Aorta (tissue), 5 donors: ENCODE results near the gene SLC39A11. TPM values are rescaled to one million over a fixed set of nuclear protein-coding genes. Genes with fewer than 3 reads are reported as not detected.

ENCODE experiments used
- ATAC-seq: fragments of 200-7000 bp; cut with Tn5 transposase; one replicate; pipeline ENCODE4 v1.9.1; 2022; ENCODE audit warnings: moderate library complexity; ENCODE audit not compliant: low FRiP score
- DNase-seq, 2 donors: peaks; one replicate each; pipeline ENCODE4 v3.0.0-alpha.2; 2020
- H3K27ac ChIP-seq, 2 donors: one replicate each; pipeline ENCODE4 v1.5.1; 2013; ENCODE audit warnings: low read length in 2 of 2, mild to moderate bottlenecking in 2 of 2, moderate library complexity in 2 of 2, control low read depth in 1 of 2, inconsistent platforms in 1 of 2, low read depth in 1 of 2
- H3K27me3 ChIP-seq, 2 donors: one replicate each; pipeline ENCODE4 v1.6.1; 2013; ENCODE audit warnings: control low read depth in 1 of 2, low read length in 1 of 2, mild to moderate bottlenecking in 1 of 2, moderate library complexity in 1 of 2; ENCODE audit not compliant: insufficient read depth in 2 of 2, control insufficient read depth in 1 of 2
- H3K36me3 ChIP-seq, 2 donors: one replicate each; pipeline ENCODE4 v1.6.1; 2013; ENCODE audit warnings: control low read depth in 1 of 2, low read length in 1 of 2, mild to moderate bottlenecking in 1 of 2; ENCODE audit not compliant: insufficient read depth in 2 of 2, control insufficient read depth in 1 of 2
- H3K4me1 ChIP-seq, 2 donors: one replicate each; pipeline ENCODE4 v1.6.1; 2013; ENCODE audit warnings: low read length in 2 of 2, control low read depth in 1 of 2, mild to moderate bottlenecking in 1 of 2, moderate library complexity in 1 of 2; ENCODE audit not compliant: insufficient read depth in 2 of 2, control insufficient read depth in 1 of 2
- H3K4me3 ChIP-seq, 2 donors: one replicate each; pipeline ENCODE4 v1.5.1; 2013; ENCODE audit warnings: low read length in 2 of 2, control low read depth in 1 of 2, mild to moderate bottlenecking in 1 of 2
- H3K9me3 ChIP-seq: one replicate; pipeline ENCODE4 v1.6.1; 2013; ENCODE audit warnings: mild to moderate bottlenecking, low read length; ENCODE audit not compliant: control insufficient read depth
- WGBS, 2 donors: extraction: QIAGEN DNeasy Blood & Tissue Kit; methylation state at CpG; one replicate each; pipeline ENCODE4 v1.1.7; 2013; 5-methylcytosine and 5-hydroxymethylcytosine counted together
- intact Hi-C, 2 donors: fragments of 100-400 bp; cut with DNase I; formaldehyde crosslinking; loops; one replicate each; pipeline versions ENCODE4 v1.14.2 to v1.15.0; 2022
- polyA plus RNA-seq, 2 donors: library from polyadenylated mRNA; stranded (reverse); fragments of 200-250 nt; gene quantifications; one replicate each; pipeline ENCODE4 v1.2.3, GENCODE V29; 2013
- total RNA-seq, 2 donors: library from RNA; stranded (reverse); fragmentation: NEBNext Ultra II Directional; extraction: Animal tissue kit (Norgen Biotek cat#: 25700); gene quantifications; one replicate each; pipeline ENCODE4 v1.2.1, GENCODE V29; 2021
- donor health status: healthy with polysubstance abuse.
- donor health status: Bipolar disorder and iron deficiency.
- donor health status: DM: no; HTN: no; CAD: no.
- donor health status: DM: no; HTN: no; CAD: no.
- donor health status: DM: yes; HTN: yes; CAD: no.

The SLC39A11 gene
- total and polyA plus RNA-seq, 4 donors = 9.3 to 31.8 (median 17.5) TPM

DNA sequence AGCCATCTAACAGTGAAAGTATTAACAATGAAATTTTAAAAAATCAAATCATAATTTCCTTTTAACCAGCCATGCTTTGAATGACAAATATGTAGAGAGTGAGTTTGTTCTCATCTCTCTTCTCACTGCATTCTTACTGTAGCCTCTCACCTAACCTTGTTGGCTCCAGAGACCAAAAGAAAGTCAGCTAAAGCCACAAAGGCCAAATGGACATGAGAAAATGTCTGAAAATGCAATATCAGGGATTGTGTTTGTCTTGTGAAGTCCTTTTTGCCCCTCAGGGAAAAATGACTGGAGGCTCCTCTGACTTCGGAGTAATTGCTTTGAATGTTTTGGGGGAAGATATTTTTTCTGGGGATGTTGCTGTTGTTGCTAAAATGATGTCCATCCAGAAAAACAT lies 166.3 kb downstream of the SLC39A11 start:
- Histone ChIP-seq H3K27me3 (no peaks in the 10 kb centered on the region), H3K4me1 (peaks cover 0 to 2% of the 10 kb centered on the region in 2 donors), H3K27ac (no peak overlapping the region), H3K36me3 (peaks cover 2 to 4% of the 10 kb centered on the region in 2 donors), H3K9me3 (no peaks in the 10 kb centered on the region), H3K4me3 (no peak overlapping the region)
- ATAC-seq (no peak), DNase-seq (no peak)
- 81 to 87% methylated on average over 1 of the region's 1 CpG for WGBS, 2 donors
- intact Hi-C loops = no loop called here

DNA sequence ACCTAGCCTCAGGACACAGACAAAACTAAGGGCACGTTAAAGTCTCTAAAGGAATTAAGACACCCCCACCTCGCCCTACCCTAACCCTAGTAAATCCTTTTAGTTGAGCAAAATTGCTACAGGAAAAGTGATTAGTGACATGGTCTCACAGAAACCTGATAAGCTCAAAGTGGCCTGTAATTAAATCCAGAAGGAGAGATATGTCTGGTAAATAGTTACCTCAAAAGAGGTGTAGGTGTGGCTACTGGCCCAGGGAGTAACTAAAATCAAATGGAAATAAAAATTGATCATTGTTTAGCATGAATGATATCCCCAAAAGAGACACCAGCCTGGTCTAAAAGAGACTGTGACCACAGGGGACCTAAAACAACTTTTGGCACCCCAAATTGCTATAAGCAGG lies 168.3 kb downstream of the SLC39A11 start:
- H3K4me1 ChIP-seq = peaks cover 0 to 2% of the 10 kb centered on the region in 2 donors
- WGBS, 2 donors = 90 to 96% methylated on average over 2 of the region's 2 CpGs
- H3K27me3 ChIP-seq = no peaks in the 10 kb centered on the region
- intact Hi-C loops = no loop called here
- H3K4me3 ChIP-seq = no peak overlapping the region
- H3K27ac ChIP-seq = no peak overlapping the region
- DNase-seq = no peak
- H3K36me3 ChIP-seq = peaks cover 2 to 4% of the 10 kb centered on the region in 2 donors
- H3K9me3 ChIP-seq = no peaks in the 10 kb centered on the region
- no peak for ATAC-seq

DNA sequence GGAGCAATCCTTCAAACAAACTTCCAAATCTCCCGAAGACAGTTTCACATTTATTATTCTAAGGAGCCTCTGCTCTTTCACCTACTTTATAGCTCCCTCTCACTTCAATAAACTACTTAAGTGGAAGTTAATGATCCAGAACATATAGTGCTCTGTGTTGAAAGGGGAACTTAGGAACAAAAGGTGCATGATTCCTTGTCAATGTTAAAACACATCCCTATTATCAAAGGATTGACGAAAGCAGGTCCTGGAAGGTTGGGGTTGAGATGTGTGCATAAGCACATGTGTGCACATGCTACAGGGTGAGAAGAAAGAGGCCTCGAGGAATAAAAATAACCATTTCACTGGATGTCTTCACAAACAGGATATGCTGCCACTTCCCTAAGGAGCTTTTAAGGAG lies 170.3 kb downstream of the SLC39A11 start:
- Histone ChIP-seq H3K27me3 (no peaks in the 10 kb centered on the region), H3K27ac (no peak overlapping the region), H3K4me3 (no peak overlapping the region), H3K9me3 (no peaks in the 10 kb centered on the region), H3K36me3 (peaks cover 2 to 5% of the 10 kb centered on the region in 2 donors), H3K4me1 (no peaks in the 10 kb centered on the region)
- DNase-seq (no peak), ATAC-seq (no peak)
- WGBS, 2 donors = 55 to 73% methylated on average over 3 of the region's 3 CpGs
- intact Hi-C loops = no loop called here

DNA sequence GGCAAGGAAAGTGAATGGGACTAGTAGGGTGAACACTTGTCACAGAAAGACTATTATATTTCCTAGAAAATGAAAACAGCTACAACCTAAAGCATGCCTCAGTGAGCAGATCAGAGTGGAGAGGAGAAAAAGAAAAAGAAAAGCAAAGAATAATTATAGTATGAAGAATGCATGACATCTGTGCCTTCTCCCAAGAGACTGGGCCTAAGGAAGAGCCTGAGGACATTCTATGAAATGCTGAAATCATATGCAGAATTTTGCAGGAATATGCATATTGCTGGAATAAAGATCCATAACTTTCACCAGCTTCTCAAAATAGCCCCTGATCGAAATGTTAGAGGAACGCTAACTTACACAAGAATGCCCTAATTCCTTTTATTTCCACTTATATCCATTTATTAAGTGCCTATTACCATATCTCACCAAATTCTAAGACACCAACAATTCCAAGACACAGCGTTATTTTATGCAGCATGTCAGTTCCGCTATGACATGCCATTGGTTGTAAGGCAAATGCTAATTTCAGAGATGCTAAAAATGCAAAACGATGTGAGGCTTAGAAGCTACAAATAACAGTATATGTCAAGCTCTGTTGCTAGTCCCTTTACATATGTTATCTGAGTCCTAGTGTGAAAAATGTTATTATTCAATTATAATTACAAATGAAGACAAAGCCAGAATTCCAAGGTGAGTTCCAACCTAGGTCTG lies 171.0 kb downstream of the SLC39A11 start:
- no peak for DNase-seq

DNA sequence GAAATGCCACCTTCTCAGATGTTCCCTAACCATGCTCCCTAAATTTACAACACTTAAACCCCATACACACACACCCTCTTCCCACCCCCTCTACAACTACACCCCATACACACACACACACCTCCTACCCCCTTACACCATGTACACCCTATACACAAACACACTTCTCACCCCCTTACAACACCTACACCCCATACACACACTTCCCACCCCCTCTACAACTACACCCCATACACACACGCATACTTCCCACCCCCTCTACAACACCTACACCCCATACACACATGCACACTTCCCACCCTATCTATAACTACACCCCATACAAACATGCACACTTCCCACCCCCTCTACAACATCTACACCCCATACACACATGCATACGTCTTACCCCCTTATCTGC lies 172.0 kb downstream of the SLC39A11 start:
- ATAC-seq (no peak), DNase-seq (no peak)
- intact Hi-C loops = no loop called here
- WGBS, 2 donors = 89 to 93% methylated on average over 2 of the region's 2 CpGs
- H3K36me3 ChIP-seq = peaks cover 2 to 3% of the 10 kb centered on the region in 2 donors
- H3K4me1 ChIP-seq = no peaks in the 10 kb centered on the region
- H3K9me3 ChIP-seq = no peaks in the 10 kb centered on the region
- no peak overlapping the region for H3K27ac ChIP-seq
- no peaks in the 10 kb centered on the region for H3K27me3 ChIP-seq
- no peak overlapping the region for H3K4me3 ChIP-seq

More for the DNA sequence above, 171.0 kb downstream of the SLC39A11 start:
- H3K27ac ChIP-seq = no peak overlapping the region
- peaks cover 2 to 5% of the 10 kb centered on the region in 2 donors for H3K36me3 ChIP-seq
- ATAC-seq = no peak
- intact Hi-C loops = no loop called here
- 90 to 93% methylated on average over 5 of the region's 5 CpGs for WGBS, 2 donors
- no peaks in the 10 kb centered on the region for H3K9me3 ChIP-seq
- H3K27me3 ChIP-seq = no peaks in the 10 kb centered on the region
- no peak overlapping the region for H3K4me3 ChIP-seq
- no peaks in the 10 kb centered on the region for H3K4me1 ChIP-seq

DNA sequence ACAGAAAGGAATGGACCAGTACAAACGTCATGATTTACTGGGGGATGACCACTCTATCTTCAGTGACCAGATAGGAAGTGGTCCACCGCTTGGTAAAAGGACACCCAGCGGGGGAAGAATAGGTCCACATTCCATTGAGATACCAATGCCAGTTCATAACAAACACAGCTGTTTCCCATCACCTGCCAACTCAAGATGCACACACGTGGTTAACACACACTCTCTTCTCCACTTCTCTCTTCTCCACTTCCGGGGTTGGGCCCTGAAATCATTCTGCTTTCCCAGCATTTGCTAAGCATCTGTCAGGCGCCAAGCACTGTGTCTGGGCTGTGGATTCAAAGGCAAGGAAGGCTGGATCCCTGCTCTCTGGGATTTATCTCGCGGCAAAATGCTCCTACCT lies 175.5 kb downstream of the SLC39A11 start:
- intact Hi-C loops = loop anchor here in 1 of 2 donors (10.0 kb wide), 1 partner anchor 122 kb away; no protein-coding TSS in a partner anchor
- Histone ChIP-seq H3K9me3 (no peaks in the 10 kb centered on the region), H3K4me3 (no peak overlapping the region), H3K4me1 (no peaks in the 10 kb centered on the region), H3K36me3 (peaks cover 0 to 2% of the 10 kb centered on the region in 2 donors), H3K27ac (no peak overlapping the region), H3K27me3 (no peaks in the 10 kb centered on the region)
- ATAC-seq (no peak), DNase-seq (no peak)
- WGBS, 2 donors = 87 to 93% methylated on average over 8 of the region's 8 CpGs

DNA sequence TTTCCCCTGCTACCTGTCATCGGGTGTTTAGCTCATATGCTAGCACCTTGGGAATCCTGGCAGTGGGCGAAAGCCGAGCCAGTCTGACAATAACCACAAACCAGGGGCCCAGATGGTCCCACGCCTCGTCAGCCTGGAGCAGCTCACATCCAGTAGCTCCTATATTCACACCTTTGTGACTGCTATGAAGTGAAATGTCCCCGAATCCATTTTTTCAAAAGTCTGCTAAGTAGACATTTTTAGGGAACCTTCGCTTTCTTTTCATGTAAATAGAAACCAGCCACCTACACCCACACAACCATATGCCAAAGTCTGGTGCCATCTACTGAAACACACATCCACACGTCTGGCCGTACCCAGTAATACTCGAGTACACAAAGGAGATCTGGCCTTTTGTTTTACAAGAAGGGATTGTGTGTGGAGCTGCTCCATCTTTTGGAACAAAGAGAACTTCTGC lies 176.8 kb downstream of the SLC39A11 start:
- H3K9me3 ChIP-seq = no peaks in the 10 kb centered on the region
- no peaks in the 10 kb centered on the region for H3K27me3 ChIP-seq
- no peaks in the 10 kb centered on the region for H3K4me1 ChIP-seq
- peaks cover 0 to 2% of the 10 kb centered on the region in 2 donors for H3K36me3 ChIP-seq
- no peak overlapping the region for H3K27ac ChIP-seq
- no peak for DNase-seq
- WGBS, 2 donors = 93 to 95% methylated on average over 10 of the region's 10 CpGs
- no peak overlapping the region for H3K4me3 ChIP-seq
- intact Hi-C loops = loop anchor here in 1 of 2 donors (10.0 kb wide), 1 partner anchor 121 kb away; no protein-coding TSS in a partner anchor
- no peak for ATAC-seq

DNA sequence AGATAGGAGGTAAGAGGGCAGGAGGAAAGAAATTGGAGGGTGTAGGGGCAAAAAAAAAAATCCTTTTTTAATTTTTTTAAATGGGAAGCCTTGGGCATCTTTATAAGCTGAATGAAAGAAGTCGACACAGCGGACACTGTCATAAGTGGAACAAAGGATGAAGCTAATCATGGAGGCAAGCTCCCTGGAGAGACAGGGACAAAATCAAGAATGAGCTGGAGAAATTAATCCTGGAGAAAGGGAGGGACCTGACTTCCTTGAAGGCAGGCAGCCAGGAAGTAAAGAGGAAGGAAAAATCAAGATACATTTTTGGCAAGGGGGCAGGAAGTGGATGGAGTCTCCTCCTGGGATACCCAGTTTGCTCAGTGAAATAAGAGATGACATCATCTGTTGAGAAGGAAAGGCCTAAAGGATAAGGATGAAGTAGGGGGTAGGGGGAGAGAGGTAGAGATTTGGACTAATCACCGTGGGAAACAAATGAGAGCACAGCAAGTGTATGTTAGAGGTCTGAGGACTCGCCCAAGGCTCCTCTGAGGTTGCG lies 179.3 kb downstream of the SLC39A11 start:
- Histone ChIP-seq H3K4me3 (no peak overlapping the region), H3K27me3 (no peaks in the 10 kb centered on the region), H3K4me1 (no peaks in the 10 kb centered on the region), H3K9me3 (no peaks in the 10 kb centered on the region), H3K36me3 (no peaks in the 10 kb centered on the region), H3K27ac (no peak overlapping the region)
- intact Hi-C loops = loop anchor here in 1 of 2 donors (10.0 kb wide), 1 partner anchor 118 kb away; no protein-coding TSS in a partner anchor
- WGBS, 2 donors = 89 to 90% methylated on average over 5 of the region's 5 CpGs
- ATAC-seq (no peak), DNase-seq (no peak)

DNA sequence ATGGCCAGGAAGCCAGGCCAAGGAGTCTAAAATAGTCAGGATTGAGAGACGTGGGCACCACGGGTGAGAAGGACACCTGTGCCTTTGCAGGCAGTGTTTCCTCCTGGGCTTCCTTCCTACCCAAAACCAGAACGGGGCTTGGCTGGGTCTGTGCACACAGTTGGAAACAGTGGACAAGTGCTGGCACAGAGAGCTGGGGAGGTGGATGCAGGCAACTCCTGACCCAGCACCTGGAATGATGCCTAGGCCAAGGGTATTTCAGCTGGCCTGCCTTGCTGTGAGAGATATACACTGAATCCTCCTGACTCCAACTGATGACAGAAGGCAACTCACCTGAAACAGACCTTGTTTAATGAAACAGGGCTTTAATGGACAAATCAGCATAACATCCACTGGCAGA lies 186.2 kb downstream of the SLC39A11 start:
- Histone ChIP-seq H3K4me1 (no peaks in the 10 kb centered on the region), H3K27ac (no peak overlapping the region), H3K36me3 (no peaks in the 10 kb centered on the region), H3K9me3 (no peaks in the 10 kb centered on the region), H3K4me3 (no peak overlapping the region), H3K27me3 (no peaks in the 10 kb centered on the region)
- 73 to 88% methylated on average over 3 of the region's 3 CpGs for WGBS, 2 donors
- intact Hi-C loops = no loop called here
- no peak for ATAC-seq
- DNase-seq = no peak
